Suppressor macrophage (primary cell): ENCODE results near the gene TMEM131.
"Not testable (repeated sequence)": the region's sequence is repeated elsewhere in the genome, so short reads cannot be mapped to it uniquely, and the experiment has no call there.

ENCODE experiments used
- DNase-seq, 4 experiments: peaks; one replicate each; pipeline ENCODE4 v3.0.0-alpha.2; 2020 to 2022
- total RNA-seq, 17 experiments: gene quantifications; one replicate each; lab custom pipeline; 2026; ENCODE audit warnings: mixed read lengths in 6 of 17, inconsistent platforms in 3 of 17; lab: John Stamatoyannopoulos, UW

Gene TMEM131, protein sequence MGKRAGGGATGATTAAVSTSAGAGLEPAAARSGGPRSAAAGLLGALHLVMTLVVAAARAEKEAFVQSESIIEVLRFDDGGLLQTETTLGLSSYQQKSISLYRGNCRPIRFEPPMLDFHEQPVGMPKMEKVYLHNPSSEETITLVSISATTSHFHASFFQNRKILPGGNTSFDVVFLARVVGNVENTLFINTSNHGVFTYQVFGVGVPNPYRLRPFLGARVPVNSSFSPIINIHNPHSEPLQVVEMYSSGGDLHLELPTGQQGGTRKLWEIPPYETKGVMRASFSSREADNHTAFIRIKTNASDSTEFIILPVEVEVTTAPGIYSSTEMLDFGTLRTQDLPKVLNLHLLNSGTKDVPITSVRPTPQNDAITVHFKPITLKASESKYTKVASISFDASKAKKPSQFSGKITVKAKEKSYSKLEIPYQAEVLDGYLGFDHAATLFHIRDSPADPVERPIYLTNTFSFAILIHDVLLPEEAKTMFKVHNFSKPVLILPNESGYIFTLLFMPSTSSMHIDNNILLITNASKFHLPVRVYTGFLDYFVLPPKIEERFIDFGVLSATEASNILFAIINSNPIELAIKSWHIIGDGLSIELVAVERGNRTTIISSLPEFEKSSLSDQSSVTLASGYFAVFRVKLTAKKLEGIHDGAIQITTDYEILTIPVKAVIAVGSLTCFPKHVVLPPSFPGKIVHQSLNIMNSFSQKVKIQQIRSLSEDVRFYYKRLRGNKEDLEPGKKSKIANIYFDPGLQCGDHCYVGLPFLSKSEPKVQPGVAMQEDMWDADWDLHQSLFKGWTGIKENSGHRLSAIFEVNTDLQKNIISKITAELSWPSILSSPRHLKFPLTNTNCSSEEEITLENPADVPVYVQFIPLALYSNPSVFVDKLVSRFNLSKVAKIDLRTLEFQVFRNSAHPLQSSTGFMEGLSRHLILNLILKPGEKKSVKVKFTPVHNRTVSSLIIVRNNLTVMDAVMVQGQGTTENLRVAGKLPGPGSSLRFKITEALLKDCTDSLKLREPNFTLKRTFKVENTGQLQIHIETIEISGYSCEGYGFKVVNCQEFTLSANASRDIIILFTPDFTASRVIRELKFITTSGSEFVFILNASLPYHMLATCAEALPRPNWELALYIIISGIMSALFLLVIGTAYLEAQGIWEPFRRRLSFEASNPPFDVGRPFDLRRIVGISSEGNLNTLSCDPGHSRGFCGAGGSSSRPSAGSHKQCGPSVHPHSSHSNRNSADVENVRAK (N-terminal part only)
- total RNA-seq, result 45.4 to 175 (median 71.0) reads per million in 17 experiments

DNA sequence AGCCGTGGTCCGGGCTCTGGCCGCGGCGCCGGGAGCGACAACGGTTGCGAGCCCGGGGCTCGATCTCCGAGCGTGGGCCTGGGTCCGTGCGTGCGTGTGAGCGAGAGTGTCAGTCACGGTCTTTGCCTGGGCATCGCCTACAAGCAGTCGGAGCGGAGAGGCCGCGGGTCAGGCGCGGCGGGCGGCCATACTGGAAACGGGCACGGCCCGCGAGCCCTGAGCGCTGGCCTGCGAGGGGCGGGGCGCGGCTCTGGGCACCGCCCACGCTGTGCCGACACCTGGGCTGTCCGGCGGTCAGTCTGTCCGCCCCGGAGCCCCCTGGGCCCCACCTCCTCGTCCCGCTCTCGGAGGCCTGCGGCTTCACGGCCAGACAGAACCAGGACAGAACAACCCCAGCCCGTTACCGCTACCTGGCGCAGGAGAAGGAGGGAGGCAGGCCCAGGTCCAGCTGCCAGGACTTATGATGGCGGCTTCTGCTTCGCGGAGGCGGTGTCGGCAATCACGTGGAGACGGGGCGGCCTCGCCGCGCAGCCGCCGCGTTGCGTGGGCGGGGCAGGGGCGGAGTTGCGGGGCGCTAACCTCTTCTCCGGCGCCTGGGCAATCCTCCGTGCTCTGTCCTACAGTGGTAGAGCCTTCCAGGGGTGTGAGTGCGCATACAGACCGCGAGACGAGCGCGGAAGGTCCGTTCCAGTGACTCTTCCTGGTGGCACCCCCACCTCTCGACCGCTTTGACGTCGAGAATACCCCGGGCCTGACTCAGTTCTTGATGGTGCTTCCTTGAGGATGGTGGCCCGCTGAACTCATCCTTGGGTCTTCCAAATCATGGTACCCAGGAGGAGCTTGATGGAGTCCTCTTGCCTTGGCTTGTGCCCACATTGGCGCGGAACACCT is at the start of gene TMEM131:
TSS of gene TMEM131 (minus strand) at position 215 of the 891 bp plus-strand sequence. CDS start 286 bp downstream, outside the sequence.
- peak; percentile 96 to 99 (median 98) for DNase-seq

DNA sequence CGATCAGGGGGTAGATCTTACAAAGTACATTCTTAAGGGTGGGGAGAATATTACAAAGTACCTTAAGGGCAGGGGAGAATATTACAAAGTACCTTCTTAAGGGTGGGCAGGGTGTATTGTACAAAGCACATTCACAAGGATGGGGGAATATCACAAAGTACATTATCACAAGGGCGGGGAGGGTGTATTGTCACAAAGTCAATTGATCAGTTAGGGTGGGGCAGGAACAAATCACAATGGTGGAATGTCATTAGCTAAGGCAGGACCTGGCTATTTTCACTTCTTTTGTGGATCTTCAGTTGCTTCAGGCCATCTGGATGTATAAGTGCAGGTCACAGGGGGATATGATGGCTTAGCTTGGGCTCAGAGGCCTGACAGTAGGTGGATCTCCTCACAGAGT is 49.0 kb upstream of the TMEM131 start:
- DNase-seq, result not testable (repeated sequence)

DNA sequence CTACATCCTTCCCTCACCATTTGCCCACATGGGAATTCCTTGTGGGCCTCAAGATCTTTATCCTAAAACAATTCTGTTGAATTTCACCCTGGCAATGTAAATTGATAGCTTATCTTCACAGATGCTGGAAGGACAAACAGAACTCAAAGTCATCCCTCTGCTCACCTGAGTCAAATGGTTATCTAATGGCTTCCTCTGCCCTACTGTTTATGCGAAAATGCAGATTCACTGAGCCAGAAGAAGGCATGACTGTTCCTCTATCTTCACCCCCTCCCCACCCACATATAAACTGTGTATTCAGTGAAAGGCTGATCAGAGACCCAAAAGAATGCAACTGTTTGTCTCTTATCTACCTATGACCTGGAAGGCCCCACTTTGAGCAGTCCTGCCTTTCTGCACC is 47.4 kb upstream of the TMEM131 start:
- DNase-seq, result no peak

DNA sequence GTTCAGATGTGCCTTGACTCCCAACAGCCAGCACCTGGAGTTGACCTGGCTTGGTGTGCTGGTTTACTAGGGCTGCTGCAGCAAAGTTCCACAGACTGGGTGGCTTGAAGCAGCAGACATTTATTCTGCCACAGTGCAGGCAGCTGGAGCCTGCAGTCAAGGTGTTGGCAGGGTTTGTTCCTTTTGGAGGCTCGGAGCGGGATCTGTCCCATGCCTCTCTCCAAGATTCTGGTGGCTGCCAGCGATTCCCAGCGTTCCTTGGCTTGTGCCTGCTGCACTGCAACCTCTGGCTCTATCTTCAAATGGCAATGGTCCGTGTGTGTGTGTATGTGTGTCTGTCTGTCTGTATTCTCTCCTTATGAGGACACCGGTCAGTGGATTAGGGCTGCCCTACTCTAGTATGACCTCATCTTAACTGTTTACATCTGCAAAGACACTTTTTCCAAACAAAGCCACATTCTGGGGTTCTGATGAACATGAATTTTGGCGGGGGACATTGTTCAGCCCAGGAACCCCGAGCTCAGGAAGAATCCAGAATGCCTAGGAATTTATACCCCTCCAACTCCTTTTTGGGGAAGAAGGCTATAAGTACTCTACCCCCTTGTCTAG is 44.7 kb upstream of the TMEM131 start:
- DNase-seq, result no peak

DNA sequence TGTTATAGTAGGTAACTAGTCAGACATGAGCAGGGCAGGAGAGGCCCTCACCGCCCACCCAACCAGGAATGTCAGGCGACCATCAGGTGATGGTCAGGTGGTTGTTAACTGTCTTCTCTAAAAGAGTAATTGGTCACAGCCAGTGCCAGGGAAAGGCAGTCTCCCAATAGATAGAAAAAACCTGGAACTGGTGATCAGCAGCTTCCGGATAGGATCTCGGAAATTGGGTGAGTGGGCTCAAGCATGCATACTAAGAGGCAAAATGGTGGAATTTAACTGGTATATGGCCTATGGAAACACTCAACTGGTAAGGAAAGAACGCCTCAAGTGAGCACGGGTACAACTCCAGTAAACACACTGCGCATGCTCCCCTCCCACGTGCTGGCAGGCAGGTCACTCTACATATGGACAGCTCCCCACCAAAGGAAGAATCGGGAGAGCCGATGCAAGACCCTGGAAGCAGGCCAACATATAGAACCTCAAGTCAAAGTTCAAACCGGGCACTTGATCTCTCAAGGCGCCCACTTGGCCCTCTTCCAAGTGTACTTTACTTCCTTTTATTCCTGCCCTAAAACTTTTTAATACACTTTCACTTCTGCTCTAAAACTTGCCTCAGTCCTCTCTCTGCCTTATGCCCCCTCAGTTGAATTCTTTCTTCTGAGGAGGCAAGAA is 43.5 kb upstream of the TMEM131 start:
- peak; percentile 82 to 90 (median 84) for DNase-seq

DNA sequence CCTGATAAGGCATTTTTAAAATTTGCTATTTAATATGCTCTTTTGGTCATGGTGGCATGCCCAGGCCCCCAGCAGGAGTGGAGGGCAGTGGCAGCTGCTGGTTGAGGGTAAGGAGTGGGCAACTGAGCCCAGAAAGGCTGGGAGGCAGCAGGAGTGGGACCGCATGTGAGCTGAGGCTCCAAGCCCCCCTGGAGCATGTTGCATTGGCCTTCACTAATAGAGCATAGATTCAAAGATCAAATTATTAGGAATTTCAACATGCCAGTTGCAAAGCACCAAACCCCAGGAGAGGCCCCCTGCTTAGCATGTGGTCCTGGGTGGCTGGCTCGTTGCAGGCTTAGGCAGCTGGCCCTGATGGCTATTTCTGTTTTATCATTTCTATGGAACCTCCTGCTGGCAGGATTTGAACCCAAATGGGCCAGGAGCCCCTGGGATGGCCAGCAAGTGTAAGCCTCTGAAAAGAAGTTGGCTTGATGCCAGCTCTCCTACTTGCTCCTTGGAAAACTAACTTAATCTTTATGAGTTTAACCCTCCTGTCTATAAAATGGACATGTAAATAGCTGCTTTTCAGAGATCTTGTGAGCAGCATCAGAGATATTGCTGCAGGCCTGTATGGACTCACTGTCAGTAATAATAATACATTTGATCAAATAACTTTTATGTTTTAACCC is 42.1 kb upstream of the TMEM131 start:
- DNase-seq, result no peak

DNA sequence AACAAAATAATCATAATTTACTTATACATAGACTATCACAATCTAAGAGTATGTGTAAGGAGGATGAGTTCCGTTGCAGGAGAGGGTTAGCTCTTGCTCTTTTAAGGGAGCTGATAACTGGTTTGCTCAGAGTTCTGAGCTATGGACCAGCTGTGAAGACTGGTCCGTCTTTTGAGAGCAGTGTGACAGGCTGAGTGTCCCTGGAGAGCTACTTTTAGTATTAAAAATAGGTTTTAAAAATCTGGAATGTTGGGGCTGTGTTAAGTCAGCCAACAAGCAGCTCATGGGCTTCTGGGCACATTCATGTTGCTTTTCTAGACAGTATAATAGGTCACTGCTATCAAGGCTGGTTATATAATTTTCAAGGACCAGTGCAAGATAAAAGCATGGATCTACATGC is 41.5 kb upstream of the TMEM131 start:
- DNase-seq, result no peak

DNA sequence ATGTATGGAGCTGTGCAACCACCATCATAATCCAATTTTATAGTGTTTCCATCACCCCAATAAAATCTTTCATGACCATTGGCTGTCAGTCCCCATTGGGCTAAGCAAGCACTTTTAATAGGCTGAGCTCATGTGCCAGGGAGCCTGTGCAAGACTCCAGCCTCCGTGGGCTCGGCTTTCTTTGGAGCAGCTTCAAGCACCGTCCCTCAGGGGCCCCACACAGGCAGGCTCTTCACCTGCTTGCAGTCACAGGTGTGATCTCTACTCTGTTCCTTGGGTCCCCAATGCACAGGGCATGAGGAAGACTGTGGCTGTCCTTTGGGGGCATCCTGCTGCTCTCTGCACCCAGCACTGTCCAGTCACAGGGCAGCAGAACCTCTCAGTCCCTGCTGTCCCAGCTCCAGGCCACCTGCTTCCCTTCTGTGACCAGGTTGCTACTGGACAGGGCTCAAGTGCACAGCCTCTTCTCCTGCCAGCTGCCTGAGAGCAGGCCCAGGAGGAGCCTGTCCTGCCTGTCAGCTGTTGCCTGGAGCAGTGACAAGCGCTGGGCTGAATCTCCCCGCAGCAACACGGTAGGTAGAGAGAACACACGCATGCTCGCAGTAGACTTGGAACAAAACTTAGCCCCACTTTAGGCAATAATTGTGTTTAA is 40.7 kb upstream of the TMEM131 start:
- no peak for DNase-seq

DNA sequence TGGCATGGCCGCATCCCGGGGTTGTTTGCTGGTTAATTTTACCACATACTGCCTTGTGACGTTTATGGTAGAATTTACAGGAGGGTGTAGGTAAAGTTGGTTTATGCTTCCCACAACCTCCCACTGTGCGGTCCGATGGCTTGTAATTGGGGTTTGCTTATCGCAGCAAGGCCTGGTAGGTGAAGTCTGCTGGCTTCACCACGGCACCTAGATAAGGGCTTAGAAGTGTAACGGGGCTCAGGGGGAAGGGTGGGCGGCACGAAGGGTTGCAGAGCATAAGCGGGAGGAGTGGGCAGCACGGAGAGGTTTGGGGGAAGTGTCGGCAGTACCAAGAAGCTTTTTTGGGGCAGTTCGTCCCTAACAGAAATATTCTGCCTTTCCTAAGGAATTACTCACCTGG is 39.0 kb upstream of the TMEM131 start:
- no peak for DNase-seq

DNA sequence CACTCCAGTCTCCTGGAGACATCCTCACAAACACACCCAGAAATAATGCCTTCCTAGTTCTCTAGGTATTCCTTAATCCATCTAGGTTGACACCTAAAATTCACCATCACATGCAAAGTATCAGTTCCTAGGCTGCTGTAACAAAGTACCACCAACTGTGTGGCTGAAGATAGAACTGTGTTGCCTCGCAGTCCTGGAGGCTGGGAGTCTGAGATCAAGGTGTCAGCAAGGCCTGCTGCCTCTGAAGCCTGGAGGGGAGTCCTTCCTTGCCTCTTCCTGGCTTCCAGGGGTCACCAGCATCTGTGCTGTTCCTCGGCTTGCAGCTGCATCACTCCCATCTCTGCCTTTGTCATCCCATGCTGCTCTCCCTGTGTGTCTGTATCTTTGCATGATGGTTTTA is 36.3 kb upstream of the TMEM131 start:
- no peak for DNase-seq

DNA sequence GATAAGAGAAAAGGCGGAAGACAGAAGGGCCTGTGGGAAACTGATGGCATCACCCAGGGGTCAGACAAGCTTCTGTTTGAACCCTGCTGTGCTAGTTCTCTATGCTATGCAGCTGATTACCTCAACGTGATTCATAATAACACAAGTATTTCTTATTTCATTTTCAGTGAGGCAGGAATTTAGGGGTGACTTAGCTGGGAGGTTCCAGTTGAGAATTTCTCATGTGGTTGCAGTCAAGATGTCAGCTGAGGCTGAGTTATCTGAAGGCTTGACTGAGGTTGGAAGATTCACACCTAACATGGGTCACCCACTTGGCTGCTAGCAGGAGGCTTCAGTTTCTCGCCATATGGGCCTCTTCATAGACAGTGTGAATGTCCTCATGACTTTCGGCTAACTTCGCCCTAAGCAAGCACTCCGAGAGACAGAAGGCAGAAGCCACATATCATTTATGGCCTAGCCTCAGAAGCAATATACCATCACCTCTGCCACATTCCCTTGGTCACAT is 34.0 kb upstream of the TMEM131 start:
- peak in 1 of 4 experiments; percentile 9 for DNase-seq

DNA sequence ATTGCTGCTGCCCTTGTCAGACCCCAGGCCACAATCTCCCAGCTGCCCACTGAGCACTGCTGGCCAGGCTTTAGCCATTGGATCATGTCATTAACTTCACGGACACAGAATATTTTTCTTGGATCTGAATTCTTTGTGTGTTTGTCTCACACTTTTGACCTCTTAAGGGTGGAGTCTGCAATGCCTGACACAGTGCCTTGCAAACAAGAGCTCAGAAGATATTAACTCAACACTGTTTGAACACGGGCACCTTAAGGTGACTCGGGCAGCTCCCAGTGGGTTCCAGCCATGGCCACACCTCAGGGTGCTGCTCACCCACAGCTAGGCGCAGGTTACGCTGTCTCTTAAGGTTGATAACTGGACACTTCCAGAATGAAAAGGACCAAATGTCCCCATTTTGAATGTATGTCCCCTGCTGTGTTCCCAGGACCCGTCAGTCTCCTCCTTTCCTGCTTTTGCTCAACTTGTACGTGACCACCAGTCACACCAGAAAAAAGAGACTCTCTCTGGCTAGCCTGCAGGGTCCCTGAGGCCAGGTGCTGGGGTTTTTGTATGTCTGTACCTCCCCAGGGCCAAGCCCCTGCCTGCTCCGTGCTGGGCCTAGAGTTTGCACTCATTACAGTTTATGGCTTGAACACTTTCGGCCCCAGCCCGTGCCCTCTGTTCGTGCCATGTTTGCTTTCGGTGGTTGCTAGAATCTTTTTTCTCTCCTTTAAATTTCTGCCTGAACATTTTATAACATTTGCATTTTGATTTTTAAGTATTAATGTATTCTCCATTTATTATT is 33.4 kb upstream of the TMEM131 start:
- DNase-seq, result no peak

DNA sequence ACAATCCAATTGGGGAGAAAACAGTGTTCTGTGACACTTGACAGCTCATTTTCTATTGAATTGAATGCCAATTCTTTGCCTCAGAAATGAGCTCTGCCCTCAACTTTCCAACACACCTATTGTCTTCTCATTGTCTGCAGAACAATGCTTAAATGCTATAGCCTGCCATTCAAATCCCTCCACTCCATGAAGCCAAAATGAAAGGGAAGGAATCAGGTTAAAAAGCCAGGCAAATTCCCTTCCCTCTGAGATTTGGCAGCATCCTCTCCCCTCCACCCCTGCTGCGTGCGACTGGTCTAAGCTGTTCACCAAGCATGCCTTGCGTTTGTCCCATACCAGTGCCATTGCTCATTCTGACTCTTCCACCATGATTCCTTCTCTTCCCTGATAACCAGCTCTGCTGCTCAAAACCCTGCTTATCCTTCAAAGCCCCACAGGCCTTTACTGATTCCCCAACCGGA is 32.4 kb upstream of the TMEM131 start:
- DNase-seq, result no peak

DNA sequence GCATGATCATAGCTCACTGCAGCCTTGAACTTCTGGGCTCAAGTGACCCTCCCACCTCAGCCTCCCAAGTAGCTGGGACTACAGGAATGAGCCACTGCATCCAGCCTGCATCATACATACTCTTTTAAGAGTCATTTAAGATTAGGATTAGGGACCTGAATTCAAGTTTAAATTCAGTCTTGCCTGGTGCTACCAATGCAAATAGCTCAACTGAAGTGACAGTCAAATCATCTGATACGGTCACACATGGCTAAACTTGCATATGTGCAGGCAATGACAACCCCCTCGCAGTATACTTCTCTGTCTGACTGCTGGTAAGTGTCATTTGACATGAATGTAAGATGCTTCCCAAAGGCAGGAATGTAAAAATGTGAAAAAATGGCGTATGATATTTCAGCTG is 31.8 kb upstream of the TMEM131 start:
- DNase-seq, result no peak

DNA sequence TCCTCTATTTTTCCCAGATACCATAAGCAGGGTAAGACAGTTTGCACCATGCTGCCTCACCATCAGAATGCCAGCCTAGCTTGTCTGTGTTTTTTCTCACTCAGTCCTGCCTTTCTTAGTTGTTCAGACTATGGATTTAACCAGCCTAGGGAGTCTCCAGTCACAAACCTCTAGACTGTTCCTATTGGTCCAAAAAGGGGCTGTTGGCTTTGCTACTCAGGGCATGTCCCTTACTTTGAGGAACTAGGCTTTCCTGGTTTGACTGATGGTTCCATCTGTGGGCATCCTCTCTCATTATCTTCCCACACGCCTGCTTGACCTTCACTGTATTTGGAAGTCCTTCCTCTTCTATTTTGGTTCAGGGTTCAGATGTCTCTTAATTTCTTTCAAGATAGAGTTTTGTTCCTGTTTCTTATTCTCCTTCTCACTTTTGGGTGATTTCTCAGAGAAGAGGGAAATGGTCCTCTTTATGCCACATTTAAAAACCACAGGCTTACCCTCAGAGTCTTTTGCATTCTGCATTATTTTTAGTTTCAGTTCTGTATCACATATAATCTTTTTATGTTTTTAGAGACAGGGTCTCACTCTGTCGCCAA is 31.3 kb upstream of the TMEM131 start:
- DNase-seq, result peak; percentile 82 to 95 (median 88)

DNA sequence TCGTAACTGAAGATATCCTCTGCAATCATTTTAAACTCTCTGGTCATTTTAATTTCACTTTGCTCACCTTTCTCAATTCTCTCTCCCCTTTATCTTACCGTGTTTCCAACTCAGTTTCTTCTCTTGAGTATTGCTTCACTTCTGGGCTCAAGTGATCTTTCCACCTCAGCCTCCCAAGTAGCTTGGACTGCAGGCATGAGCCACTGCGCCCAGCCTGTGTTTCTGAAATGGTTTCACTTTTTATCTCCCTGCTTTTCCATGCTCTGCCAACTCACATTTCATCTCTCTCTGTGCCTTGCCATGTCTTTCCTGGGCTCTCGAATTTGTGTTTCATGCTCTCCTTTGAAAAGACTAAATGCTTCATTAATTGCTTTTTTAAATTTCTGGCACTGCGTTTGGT is 30.5 kb upstream of the TMEM131 start:
- DNase-seq, result no peak

DNA sequence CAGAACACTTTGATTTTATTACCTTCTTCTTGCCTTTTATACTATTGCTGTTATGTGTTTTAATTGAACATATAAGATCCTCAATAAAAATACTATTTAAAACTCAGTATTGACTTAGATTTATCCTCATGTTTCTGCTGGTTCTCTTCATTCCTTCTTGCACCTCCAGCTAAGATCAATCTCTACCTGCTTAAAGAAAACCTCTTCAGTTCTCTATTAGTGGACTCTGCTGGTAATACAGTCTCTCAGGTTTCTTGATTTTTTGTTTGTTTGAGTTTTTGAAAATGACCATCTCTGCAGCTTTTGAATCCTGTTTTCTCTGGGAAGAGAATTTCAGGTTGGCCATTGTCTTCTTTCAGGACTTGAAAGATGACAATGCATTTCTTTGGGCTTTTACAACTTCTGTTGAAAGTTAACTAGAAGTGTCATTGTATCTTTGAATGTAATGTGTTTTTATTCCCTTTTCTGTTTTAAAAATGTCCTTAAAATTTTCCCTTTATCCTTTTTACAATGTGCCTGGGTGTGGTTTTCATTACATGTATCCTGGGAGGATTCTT is 29.8 kb upstream of the TMEM131 start:
- no peak for DNase-seq

DNA sequence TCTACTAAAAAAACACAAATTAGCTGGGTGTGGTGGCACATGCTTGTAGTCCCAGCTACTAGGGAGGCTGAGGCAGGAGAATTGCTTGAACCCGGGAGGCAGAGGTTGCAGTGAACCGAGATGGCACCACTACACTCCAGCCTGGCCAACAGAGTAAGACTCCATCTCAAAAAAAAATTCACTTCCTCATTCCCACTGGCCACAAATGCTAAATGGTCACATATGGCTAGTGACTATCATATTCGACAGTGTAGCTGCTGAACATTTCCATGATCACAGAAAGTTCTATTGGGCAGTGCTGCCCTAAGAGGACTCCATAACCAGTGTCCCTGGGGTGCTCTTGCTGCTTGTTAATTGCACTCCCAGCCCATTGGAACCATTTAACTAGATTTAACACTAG is 26.3 kb upstream of the TMEM131 start:
- DNase-seq, result peak; percentile 13 to 61 (median 36)
